Prostate gland (tissue), 2 donors: Measurements from ENCODE around the gene UVSSA.

ENCODE experiments used
- CTCF ChIP-seq, 4 experiments: fragments of 200-600 bp in 2 of 4; fragments of 450-650 bp in 2 of 4; sonication (generic) in 2 of 4; IDR thresholded peaks; 1 replicate in 3 of 4; 2 replicates in 1 of 4; pipeline ENCODE4 v1.5.1; 2016 to 2019; ENCODE audit warnings: antibody characterized with exemption in 4 of 4, mild to moderate bottlenecking in 2 of 4, moderate library complexity in 2 of 4
- POLR2AphosphoS5 ChIP-seq: sonication (generic); formaldehyde crosslinking; IDR thresholded peaks from one replicate; pipeline ENCODE4 v1.6.1; 2017; ENCODE audit warnings: antibody characterized with exemption

- TF ChIP-seq CTCF (IDR thresholded peaks at IDR 0.05) (no peak), POLR2AphosphoS5 (no peak)
Measured at GRCh38 chr4:1393866-1394265, 46.9 kb downstream of the UVSSA start.
